ENCODE results near the gene PYY.
A peak's percentile ranks its signal among the peaks of the same experiment; 100 is the strongest.

Gene PYY

DNA sequence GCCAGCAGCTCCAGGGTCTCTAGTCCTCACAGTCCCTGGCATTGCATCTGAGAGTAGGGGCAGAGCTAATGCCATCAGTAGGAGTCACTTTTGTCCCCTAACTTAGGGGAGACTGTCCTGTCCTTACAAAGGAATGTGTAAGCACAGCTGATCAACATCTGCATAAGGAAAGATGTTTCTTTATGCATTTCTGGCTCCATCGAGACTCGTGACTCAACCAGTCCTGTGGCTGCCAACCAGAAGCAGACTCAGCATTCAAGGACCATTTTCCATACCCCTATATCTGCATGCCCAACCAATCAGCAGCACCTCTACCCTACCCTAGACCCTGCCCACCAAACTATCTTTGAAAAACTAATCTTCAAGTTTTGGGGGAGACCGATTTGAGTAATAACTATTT, 38.2 kb downstream of the PYY start:
- DNase-seq (ENCODE audit: low read depth): no peak

GRCh38 chr17:43914451-43914850, 39.3 kb downstream of the PYY start:
- DNase-seq (ENCODE audit: low read depth): no peak

GRCh38 chr17:43913584-43913983, 40.2 kb downstream of the PYY start:
- DNase-seq (ENCODE audit: low read depth): no peak

DNA sequence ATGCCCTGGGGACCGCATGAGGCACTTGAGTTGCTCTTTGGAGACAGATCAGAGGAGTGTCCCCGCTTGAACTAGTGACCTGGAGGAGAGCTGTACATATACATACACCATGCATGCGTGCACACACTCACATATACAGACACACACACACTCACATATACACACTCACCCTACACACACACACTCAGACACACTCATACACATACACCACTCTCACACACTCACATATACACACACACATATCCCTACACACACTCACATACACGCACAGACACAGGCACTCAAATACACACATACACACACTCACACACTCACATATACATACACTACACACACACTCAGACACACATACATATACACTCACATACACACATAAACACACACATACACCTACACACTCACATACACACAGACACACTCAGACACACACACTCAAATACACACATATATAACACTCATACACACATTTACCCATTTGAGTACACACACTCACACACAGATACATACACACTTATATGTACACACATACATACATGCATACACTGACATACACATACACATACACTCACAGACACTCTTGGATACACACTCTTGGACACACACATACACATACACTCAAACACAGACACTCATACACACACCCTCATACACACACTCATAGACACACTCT, 41.0 kb downstream of the PYY start:
- DNase-seq (ENCODE audit: low read depth): no peak

DNA sequence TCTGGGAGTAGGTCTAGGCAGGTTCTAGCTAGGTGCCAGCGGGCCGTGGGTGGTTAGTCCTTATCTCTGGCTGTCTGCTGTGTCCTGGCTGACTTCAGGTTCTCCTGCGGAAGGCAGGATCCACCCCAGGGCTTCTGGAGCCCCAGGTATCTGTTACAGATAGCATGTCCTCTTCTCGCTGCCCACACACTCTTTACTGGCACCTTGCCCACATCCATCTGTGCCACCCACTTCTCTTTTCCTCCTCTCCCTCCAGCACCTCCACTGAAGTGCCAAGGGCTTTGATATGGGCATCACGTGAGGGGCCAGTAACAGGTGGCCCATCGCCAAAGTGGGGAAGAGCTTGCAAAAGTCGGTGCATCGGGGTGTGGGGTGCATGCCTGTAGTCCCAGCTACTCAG, 41.8 kb downstream of the PYY start:
- no peak for DNase-seq (ENCODE audit: low read depth)

DNA sequence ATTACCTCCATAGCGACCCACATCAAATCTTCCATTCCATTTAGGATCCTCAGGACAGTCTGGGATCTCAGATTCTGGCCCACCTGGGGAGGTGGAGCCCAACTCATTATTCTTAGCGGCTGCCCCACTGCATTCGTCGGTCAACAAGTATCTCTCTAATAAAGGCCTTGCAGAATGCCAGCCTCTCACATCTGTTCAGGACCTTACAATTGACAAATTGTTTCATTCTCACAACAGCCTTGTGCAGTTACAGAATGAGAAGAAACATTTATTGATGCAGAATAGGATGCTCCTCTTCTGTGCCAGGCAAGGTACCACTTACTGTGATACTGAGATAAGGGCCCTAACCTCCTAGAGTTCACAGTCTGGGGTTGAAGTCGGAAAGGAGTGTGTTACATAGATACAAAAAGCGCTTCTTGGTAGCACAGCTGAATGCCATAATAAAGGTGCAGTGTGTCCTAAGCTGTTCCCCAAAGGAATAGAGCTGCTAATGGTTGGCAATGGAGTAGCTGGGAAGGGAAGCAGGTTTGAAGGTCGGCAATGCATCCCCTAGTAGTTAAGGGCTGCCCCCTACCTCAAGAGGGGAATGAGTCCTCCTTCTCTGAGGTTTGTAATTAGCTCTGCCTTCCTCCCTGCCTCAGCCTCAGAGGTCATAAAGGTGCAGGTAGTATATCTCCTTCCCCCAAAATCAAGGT, 44.1 kb downstream of the PYY start:
- no peak for DNase-seq (ENCODE audit: low read depth)

DNA sequence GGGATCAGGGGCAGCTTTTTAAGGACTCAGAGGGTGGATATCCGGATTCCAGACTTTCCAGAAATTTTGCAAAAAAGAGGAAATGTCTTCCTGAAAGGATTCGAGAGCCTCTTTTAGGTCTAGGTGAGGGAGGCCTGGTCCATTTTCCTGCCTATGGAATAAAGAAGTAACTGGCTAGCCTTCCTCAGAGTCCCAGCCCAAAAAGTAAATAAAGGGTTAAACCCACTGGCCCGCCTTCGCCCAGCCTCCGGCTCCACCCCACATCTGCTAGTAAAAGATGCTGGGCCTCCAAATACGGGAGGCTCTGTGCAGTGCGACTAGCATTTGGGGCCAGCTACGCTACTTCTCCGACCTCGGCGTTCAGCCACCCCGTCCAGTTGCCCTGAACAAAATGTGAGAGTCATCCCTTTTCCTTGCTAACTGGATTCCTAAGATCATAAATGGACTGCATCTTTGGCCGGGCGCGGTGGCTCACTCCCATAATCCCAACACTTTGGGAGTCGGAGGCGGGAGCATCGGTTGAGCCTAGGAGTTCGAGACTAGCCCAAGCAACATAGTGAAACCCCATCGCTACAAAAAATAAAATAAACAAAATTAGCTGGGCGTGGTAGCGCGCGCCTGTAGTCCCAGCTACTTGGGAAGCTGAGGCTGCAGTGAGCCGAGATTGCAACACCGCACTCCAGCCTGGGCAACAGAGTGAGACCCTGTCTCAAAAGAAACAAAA, 45.6 kb downstream of the PYY start:
- peak; percentile 24 for DNase-seq (ENCODE audit: low read depth)

DNA sequence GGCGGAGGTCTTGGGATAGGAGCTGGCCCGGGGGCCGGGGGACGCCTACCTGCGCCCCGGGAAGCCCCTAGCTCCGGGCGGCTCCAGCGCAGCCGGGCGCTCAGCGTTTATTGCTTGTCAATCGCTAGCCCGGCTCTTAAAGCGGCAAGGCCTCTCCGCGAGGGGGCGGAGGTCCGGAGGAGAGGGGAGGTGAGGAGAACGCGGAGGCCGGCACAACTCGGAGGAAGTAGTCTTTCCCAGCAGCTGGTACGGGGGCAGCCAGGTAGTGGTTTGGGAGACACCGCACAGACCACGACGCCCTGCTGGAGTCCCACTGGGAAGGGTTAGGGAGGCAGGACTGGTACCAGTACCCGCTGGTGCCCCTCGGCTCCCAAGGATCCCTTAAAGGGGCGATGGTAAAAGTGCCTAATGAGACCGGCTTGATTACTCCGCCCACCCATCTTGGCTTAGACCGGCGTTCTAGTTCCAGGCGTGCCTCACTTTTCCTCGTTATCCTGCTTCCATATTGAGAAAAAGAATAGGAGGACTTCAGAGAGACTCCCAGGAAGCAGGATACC, 46.2 kb downstream of the PYY start, which contains the start of gene MPP2:
MPP2 (minus strand) TSS at position 112 of the 557 bp plus-strand sequence. CDS start 3,076 bp downstream, outside the sequence.
- peak; percentile 23 for DNase-seq (ENCODE audit: low read depth)

GRCh38 chr17:43906951-43907424, 46.8 kb downstream of the PYY start:
- DNase-seq (ENCODE audit: low read depth): no peak

DNA sequence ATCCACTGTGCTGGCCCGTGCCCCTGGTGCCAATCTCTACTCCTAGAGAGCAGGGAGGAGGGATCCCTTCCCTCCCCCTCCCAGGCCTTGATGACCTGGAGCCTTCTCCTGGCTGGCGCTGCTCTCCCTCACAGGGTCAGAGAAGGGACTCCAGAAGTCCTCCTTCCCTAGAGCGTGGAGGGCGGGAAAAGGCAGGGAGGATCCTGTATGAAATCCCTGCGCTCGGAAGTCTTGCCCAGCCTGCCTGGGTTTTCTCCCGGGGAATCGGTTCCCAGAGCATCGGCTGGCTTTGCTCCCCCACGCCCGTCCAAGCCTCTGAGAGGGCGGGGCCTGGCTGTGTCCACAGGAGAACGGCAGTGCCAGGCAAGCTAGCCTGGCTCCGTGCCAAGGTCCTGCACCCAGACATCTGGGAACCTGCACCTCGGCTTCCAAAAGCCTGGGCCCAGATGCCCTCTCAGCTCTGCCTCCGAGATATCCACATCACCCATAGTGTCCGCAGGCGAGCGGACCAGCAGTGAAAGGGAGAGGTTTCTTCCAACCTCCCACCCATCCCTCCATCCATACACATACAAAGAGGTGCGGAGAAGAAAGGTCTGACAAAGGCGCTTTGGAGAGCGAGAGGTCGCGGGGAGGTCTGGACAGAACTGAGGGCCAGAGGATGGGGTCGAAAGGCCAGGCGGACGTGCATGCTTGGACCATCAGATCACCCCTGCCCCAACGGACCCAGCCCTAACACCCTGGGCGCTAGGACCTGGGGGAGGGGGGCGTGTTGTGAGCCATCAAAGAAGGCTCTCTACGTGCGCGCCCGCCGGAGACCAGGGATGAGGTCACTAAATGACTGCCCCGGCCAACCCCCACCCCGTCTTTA, 47.5 kb downstream of the PYY start:
- no peak for DNase-seq (ENCODE audit: low read depth)

DNA sequence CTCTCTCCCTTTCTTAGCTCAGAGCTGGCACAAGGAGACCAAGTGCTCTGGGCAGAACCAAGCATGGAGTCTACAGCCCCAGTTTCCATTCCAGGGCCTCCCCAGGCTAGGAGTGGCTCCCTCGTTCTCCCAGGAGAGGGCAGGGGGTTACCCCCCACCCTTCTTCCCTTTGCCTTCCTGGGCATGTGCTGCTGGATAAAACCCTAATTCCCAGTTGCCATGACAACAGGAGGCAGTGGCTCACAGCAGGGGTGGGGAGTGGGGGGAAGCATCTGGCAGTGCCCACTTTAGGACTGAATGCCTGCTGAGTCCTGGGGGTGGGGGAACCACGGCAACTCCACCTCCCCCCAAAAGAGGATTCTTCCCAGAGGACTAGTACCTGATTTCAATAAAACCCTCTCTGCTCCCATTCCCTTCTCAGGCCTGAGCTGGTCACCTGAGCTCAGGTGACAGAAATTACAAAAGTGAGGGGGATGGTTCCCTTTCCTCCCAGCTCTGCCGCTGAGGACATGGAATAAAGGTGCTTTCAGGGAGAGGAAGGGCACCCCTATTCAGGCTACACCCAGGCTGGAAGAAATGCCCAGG, 48.2 kb downstream of the PYY start:
- no peak for DNase-seq (ENCODE audit: low read depth)
